Panc1 (cell line): ENCODE results near the gene KMT5B. TPM values are rescaled to one million over a fixed set of nuclear protein-coding genes. Genes with fewer than 3 reads are reported as not detected.

Experiments used
- ATAC-seq: fragments of 200-7000 bp; cut with Tn5 transposase; 2 replicates; pipeline ENCODE4 v1.9.1; 2020; ENCODE audit warnings: mild to moderate bottlenecking, moderate library complexity
- BruUV-seq: library from RNA; stranded (reverse); fragments of 400-500 nt; replicated peaks from 2 replicates; lab custom pipeline; 2021; lab: Mats Ljungman, UMichigan
- CTCF ChIA-PET: fragments of 300-600 bp; sonication (Branson Sonifier 250); formaldehyde crosslinking; loops from one replicate; lab custom pipeline; 2022; ENCODE audit warnings: antibody characterized with exemption; lab: Charles Lee
- POLR2A ChIA-PET: fragments of 300-600 bp; sonication (Branson Sonifier 250); formaldehyde crosslinking; loops from one replicate; lab custom pipeline; 2022; ENCODE audit warnings: antibody characterized with exemption; lab: Charles Lee
- DNase-seq: peaks from one replicate; pipeline ENCODE4 v3.0.0-alpha.2; 2010; ENCODE audit warnings: low read depth, low spot score
- H3K27ac ChIP-seq: 2 replicates; pipeline ENCODE4 v1.5.1; 2011; ENCODE audit warnings: mild to moderate bottlenecking, low read length, inconsistent platforms
- H3K27me3 ChIP-seq: fragments of 200-500 bp; sonication (Bioruptor generic); 2 replicates; pipeline ENCODE4 v1.6.0; 2014; ENCODE audit warnings: low read length, inconsistent platforms; ENCODE audit not compliant: control insufficient read depth, insufficient read depth
- H3K36me3 ChIP-seq: fragments of 200-500 bp; sonication (Bioruptor generic); 2 replicates; pipeline ENCODE4 v1.5.1; 2014; ENCODE audit warnings: inconsistent platforms, mild to moderate bottlenecking, low read length, moderate library complexity; ENCODE audit not compliant: control insufficient read depth, insufficient read depth
- H3K4me1 ChIP-seq: 2 replicates; pipeline ENCODE4 v1.5.1; 2011; ENCODE audit warnings: inconsistent platforms, mild to moderate bottlenecking, low read length, moderate library complexity; ENCODE audit not compliant: control insufficient read depth, insufficient read depth
- H3K4me3 ChIP-seq, 2 experiments: 2 replicates each; pipeline ENCODE4 v1.5.1; 2011 to 2012; ENCODE audit warnings: low read depth in 2 of 2, low read length in 2 of 2, mild to moderate bottlenecking in 2 of 2, inconsistent platforms in 1 of 2, moderate library complexity in 1 of 2
- H3K9me3 ChIP-seq: fragments of 200-500 bp; sonication (Bioruptor generic); 2 replicates; pipeline ENCODE4 v1.5.1; 2014; ENCODE audit warnings: low read depth, mild to moderate bottlenecking, inconsistent platforms, low read length, moderate library complexity; ENCODE audit not compliant: control insufficient read depth, insufficient read depth
- POLR2AphosphoS5 ChIP-seq: IDR thresholded peaks from 2 replicates; pipeline ENCODE4 v1.6.1; 2012; ENCODE audit warnings: mild to moderate bottlenecking, low read depth, low read length, moderate library complexity
- SIN3A ChIP-seq: IDR thresholded peaks from 2 replicates; pipeline ENCODE4 v1.6.1; 2012; ENCODE audit warnings: low read depth, mild to moderate bottlenecking, low read length, moderate library complexity, borderline replicate concordance; ENCODE audit not compliant: insufficient read depth
- TCF7L2 ChIP-seq: IDR thresholded peaks from 2 replicates; pipeline ENCODE4 v1.6.1; 2011; ENCODE audit warnings: mild to moderate bottlenecking, low read depth, low read length, inconsistent platforms
- in situ Hi-C: cut with HindIII; loops from 2 replicates; pipeline ENCODE4 v1.10.0; 2016; ENCODE audit warnings: low sequenced_read_pairs, low pct_unique_long_range_greater_than_20kb
- intact Hi-C: fragments of 100-400 bp; cut with micrococcal nuclease; formaldehyde crosslinking; loops from one replicate; pipeline ENCODE4 v1.10.0; 2022; ENCODE audit not compliant: unreplicated experiment
- total RNA-seq: library from RNA; stranded (reverse); gene quantifications from one replicate; pipeline ENCODE4 v1.2.1, GENCODE V29; 2021; ENCODE audit not compliant: unreplicated experiment
- TF ChIP-seq, protein P1 (sequence below): fragments of 450-650 bp; IDR thresholded peaks from 2 replicates; pipeline ENCODE4 v1.5.1; 2017; ENCODE audit warnings: mild to moderate bottlenecking
- TF ChIP-seq, protein P2 (sequence below), 2 experiments: IDR thresholded peaks; 2 replicates each; pipeline ENCODE4 v1.6.1; 2011 to 2012; ENCODE audit warnings: low read depth in 2 of 2, control low read depth in 1 of 2, low read length in 1 of 2, mild to moderate bottlenecking in 1 of 2, moderate library complexity in 1 of 2; ENCODE audit not compliant: insufficient read depth in 1 of 2

Gene KMT5B
- total RNA-seq, 1 experiment from 2014 or later: 48.6 TPM

GRCh38 chr11:68261749-68262543 lies 48.9 kb upstream of the KMT5B start:
- H3K4me1 ChIP-seq: peaks cover 4% of the 10 kb centered on the region
- H3K4me3 ChIP-seq: no peak overlapping the region
- ATAC-seq: no peak
- H3K27me3 ChIP-seq: no peaks in the 10 kb centered on the region
- no TSS peak for BruUV-seq
- no peak overlapping the region for H3K27ac ChIP-seq
- in situ Hi-C loops (no loop called here), intact Hi-C loops (no loop called here)
- DNase-seq: no peak
- ChIA-PET POLR2A (no interaction called here), CTCF (no interaction called here)
- no peaks in the 10 kb centered on the region for H3K36me3 ChIP-seq
- H3K9me3 ChIP-seq: no peaks in the 10 kb centered on the region
- TF ChIP-seq TCF7L2: no peak
- TF ChIP-seq POLR2AphosphoS5: peak; percentile 50; the same call in 1 of the 2 replicates

GRCh38 chr11:68261006-68261405 lies 47.9 kb upstream of the KMT5B start:
- peaks cover 13% of the 10 kb centered on the region for H3K4me1 ChIP-seq
- no peaks in the 10 kb centered on the region for H3K36me3 ChIP-seq
- no peak overlapping the region for H3K27ac ChIP-seq
- TF ChIP-seq, protein P1, sequence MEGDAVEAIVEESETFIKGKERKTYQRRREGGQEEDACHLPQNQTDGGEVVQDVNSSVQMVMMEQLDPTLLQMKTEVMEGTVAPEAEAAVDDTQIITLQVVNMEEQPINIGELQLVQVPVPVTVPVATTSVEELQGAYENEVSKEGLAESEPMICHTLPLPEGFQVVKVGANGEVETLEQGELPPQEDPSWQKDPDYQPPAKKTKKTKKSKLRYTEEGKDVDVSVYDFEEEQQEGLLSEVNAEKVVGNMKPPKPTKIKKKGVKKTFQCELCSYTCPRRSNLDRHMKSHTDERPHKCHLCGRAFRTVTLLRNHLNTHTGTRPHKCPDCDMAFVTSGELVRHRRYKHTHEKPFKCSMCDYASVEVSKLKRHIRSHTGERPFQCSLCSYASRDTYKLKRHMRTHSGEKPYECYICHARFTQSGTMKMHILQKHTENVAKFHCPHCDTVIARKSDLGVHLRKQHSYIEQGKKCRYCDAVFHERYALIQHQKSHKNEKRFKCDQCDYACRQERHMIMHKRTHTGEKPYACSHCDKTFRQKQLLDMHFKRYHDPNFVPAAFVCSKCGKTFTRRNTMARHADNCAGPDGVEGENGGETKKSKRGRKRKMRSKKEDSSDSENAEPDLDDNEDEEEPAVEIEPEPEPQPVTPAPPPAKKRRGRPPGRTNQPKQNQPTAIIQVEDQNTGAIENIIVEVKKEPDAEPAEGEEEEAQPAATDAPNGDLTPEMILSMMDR: no peak
- TF ChIP-seq POLR2AphosphoS5 (no peak), TCF7L2 (no peak), SIN3A (no peak)
- TF ChIP-seq, protein P2, sequence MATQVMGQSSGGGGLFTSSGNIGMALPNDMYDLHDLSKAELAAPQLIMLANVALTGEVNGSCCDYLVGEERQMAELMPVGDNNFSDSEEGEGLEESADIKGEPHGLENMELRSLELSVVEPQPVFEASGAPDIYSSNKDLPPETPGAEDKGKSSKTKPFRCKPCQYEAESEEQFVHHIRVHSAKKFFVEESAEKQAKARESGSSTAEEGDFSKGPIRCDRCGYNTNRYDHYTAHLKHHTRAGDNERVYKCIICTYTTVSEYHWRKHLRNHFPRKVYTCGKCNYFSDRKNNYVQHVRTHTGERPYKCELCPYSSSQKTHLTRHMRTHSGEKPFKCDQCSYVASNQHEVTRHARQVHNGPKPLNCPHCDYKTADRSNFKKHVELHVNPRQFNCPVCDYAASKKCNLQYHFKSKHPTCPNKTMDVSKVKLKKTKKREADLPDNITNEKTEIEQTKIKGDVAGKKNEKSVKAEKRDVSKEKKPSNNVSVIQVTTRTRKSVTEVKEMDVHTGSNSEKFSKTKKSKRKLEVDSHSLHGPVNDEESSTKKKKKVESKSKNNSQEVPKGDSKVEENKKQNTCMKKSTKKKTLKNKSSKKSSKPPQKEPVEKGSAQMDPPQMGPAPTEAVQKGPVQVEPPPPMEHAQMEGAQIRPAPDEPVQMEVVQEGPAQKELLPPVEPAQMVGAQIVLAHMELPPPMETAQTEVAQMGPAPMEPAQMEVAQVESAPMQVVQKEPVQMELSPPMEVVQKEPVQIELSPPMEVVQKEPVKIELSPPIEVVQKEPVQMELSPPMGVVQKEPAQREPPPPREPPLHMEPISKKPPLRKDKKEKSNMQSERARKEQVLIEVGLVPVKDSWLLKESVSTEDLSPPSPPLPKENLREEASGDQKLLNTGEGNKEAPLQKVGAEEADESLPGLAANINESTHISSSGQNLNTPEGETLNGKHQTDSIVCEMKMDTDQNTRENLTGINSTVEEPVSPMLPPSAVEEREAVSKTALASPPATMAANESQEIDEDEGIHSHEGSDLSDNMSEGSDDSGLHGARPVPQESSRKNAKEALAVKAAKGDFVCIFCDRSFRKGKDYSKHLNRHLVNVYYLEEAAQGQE (IDR thresholded peaks at IDR 0.05; ENCODE audit: insufficient read depth in 1 of 2, low read depth in 2 of 2, low read length in 1 of 2): no peak
- CTCF ChIA-PET: interaction anchor here (2.4 kb wide), 1 partner anchor 37 kb away, joined by 8 read pairs; no protein-coding TSS in a partner anchor
- no peaks in the 10 kb centered on the region for H3K27me3 ChIP-seq
- no peaks in the 10 kb centered on the region for H3K9me3 ChIP-seq
- no peak for DNase-seq
- no peak overlapping the region for H3K4me3 ChIP-seq
- in situ Hi-C loops: no loop called here
- BruUV-seq: no TSS peak
- ATAC-seq: no peak
- POLR2A ChIA-PET: no interaction called here
- intact Hi-C loops: no loop called here

DNA sequence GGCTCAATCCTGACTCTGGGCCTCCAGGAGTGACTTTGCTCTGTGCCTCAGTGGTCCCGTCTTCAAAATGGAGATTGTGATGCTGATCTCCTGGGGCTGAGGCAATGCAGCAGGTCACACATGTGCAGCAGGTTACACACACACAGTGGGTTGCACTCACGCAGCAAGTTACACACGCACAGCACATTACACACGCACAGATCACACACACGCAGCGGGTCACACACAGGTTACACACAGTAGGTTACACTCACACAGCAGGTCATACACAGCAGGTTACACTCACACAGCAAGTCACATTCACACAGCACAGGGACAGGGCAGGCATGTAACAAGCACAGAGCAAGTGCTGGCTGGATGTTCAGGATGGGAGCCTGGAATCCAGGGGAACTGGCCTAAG lies 47.4 kb upstream of the KMT5B start:
- Histone ChIP-seq H3K9me3 (no peaks in the 10 kb centered on the region), H3K4me3 (no peak overlapping the region), H3K27me3 (no peaks in the 10 kb centered on the region), H3K27ac (no peak overlapping the region), H3K36me3 (no peaks in the 10 kb centered on the region), H3K4me1 (peaks cover 13% of the 10 kb centered on the region)
- in situ Hi-C loops: no loop called here
- DNase-seq (no peak), ATAC-seq (no peak)
- TF ChIP-seq SIN3A (no peak), POLR2AphosphoS5 (peak; percentile 42; the same call in 1 of the 2 replicates), TCF7L2 (no peak)
- TF ChIP-seq, protein P1: no peak
- TF ChIP-seq, protein P2 (IDR thresholded peaks at IDR 0.05; ENCODE audit: insufficient read depth in 1 of 2, low read depth in 2 of 2, low read length in 1 of 2): no peak
- ChIA-PET POLR2A (no interaction called here), CTCF (interaction anchor here (2.4 kb wide), 1 partner anchor 38 kb away, joined by 8 read pairs; no protein-coding TSS in a partner anchor)
- BruUV-seq: no TSS peak
- intact Hi-C loops: no loop called here
